H9 (cell line): ENCODE measurements around the gene CENPV. TPM values are rescaled to one million over a fixed set of nuclear protein-coding genes. Genes with fewer than 3 reads are reported as not detected.

Experiments used
- DNase-seq: peaks from one replicate; pipeline ENCODE4 v3.0.0-alpha.2; 2017
- H2AFZ ChIP-seq: one replicate; pipeline ENCODE4 v1.6.1; 2013; ENCODE audit warnings: mild to moderate bottlenecking, low read length, control low read depth, moderate library complexity
- H2AK5ac ChIP-seq: 2 replicates; pipeline ENCODE4 v1.6.1; 2013; ENCODE audit warnings: low read length, control low read depth, mixed read lengths; ENCODE audit not compliant: insufficient read length
- H2BK120ac ChIP-seq: one replicate; pipeline ENCODE4 v1.6.1; 2013; ENCODE audit warnings: low read depth, mild to moderate bottlenecking, low read length, control low read depth, inconsistent platforms; ENCODE audit not compliant: poor library complexity, severe bottlenecking
- H2BK12ac ChIP-seq: 2 replicates; pipeline ENCODE4 v1.6.1; 2013; ENCODE audit warnings: low read length, control low read depth, mixed read lengths, low read depth; ENCODE audit not compliant: insufficient read length
- H2BK15ac ChIP-seq: 2 replicates; pipeline ENCODE4 v1.6.1; 2013; ENCODE audit warnings: low read depth, low read length, control low read depth
- H2BK20ac ChIP-seq: one replicate; pipeline ENCODE4 v1.6.1; 2013; ENCODE audit warnings: low read depth, mild to moderate bottlenecking, low read length, control low read depth, inconsistent platforms; ENCODE audit not compliant: poor library complexity, severe bottlenecking
- H2BK5ac ChIP-seq: 2 replicates; pipeline ENCODE4 v1.6.1; 2013; ENCODE audit warnings: low read length, control low read depth, mixed read lengths; ENCODE audit not compliant: insufficient read length
- H3K14ac ChIP-seq: 2 replicates; pipeline ENCODE4 v1.6.1; 2013; ENCODE audit warnings: low read length, control low read depth; ENCODE audit not compliant: insufficient read depth
- H3K18ac ChIP-seq: 2 replicates; pipeline ENCODE4 v1.6.1; 2013; ENCODE audit warnings: low read depth, mild to moderate bottlenecking, mixed read lengths, low read length, control low read depth; ENCODE audit not compliant: insufficient read length
- H3K23ac ChIP-seq: 2 replicates; pipeline ENCODE4 v1.6.1; 2013; ENCODE audit warnings: low read length, control low read depth, mixed read lengths, low read depth; ENCODE audit not compliant: insufficient read length
- H3K23me2 ChIP-seq: 2 replicates; pipeline ENCODE4 v1.6.1; 2013; ENCODE audit warnings: low read depth, mild to moderate bottlenecking, mixed read lengths, low read length, control low read depth; ENCODE audit not compliant: insufficient read length, poor library complexity, severe bottlenecking
- H3K27ac ChIP-seq: 2 replicates; pipeline ENCODE4 v1.5.1; 2013; ENCODE audit warnings: low read length, control low read depth, mixed read lengths, low read depth; ENCODE audit not compliant: insufficient read length
- H3K27me3 ChIP-seq: 2 replicates; pipeline ENCODE4 v1.6.1; 2013; ENCODE audit warnings: low read length, control low read depth, inconsistent platforms; ENCODE audit not compliant: insufficient read depth
- H3K4ac ChIP-seq: 2 replicates; pipeline ENCODE4 v1.6.1; 2013; ENCODE audit warnings: low read depth, mild to moderate bottlenecking, control low read depth, inconsistent platforms, low read length, moderate library complexity
- H3K4me1 ChIP-seq: 2 replicates; pipeline ENCODE4 v1.6.1; 2013; ENCODE audit warnings: low read length, control low read depth, inconsistent platforms; ENCODE audit not compliant: insufficient read depth
- H3K4me2 ChIP-seq: 2 replicates; pipeline ENCODE4 v1.6.1; 2013; ENCODE audit warnings: low read length, control low read depth, mixed read lengths; ENCODE audit not compliant: insufficient read length, insufficient read depth
- H3K56ac ChIP-seq: 2 replicates; pipeline ENCODE4 v1.6.1; 2013; ENCODE audit warnings: low read depth, mild to moderate bottlenecking, mixed read lengths, low read length, control low read depth; ENCODE audit not compliant: insufficient read length
- H3K79me1 ChIP-seq: 2 replicates; pipeline ENCODE4 v1.6.1; 2013; ENCODE audit warnings: low read depth, mild to moderate bottlenecking, moderate library complexity, low read length, control low read depth, inconsistent platforms; ENCODE audit not compliant: insufficient read depth, poor library complexity, severe bottlenecking
- H3K79me2 ChIP-seq: 2 replicates; pipeline ENCODE4 v1.6.1; 2013; ENCODE audit warnings: low read length, control low read depth, inconsistent platforms; ENCODE audit not compliant: insufficient read depth
- H3K9ac ChIP-seq: 2 replicates; pipeline ENCODE4 v1.6.1; 2013; ENCODE audit warnings: low read length, control low read depth, mixed read lengths; ENCODE audit not compliant: insufficient read length; ENCODE audit errors: extremely low read depth
- H3K9me3 ChIP-seq: one replicate; pipeline ENCODE4 v1.6.1; 2013; ENCODE audit warnings: low read depth, low read length, inconsistent platforms; ENCODE audit not compliant: control insufficient read depth
- H3T11ph ChIP-seq: one replicate; pipeline ENCODE4 v1.6.1; 2013; ENCODE audit warnings: mild to moderate bottlenecking, low read length, control low read depth, inconsistent platforms
- H4K20me1 ChIP-seq: one replicate; pipeline ENCODE4 v1.6.1; 2013; ENCODE audit not compliant: control insufficient read depth, insufficient read length, insufficient read depth
- H4K5ac ChIP-seq: 2 replicates; pipeline ENCODE4 v1.6.1; 2013; ENCODE audit warnings: low read depth, mild to moderate bottlenecking, mixed read lengths, low read length, control low read depth; ENCODE audit not compliant: insufficient read length
- H4K8ac ChIP-seq: replicated peaks from 2 replicates; pipeline ENCODE4 v1.6.1; 2013; ENCODE audit warnings: low read length, control low read depth, mixed read lengths, low read depth; ENCODE audit not compliant: insufficient read length
- H4K91ac ChIP-seq: 2 replicates; pipeline ENCODE4 v1.6.1; 2013; ENCODE audit warnings: low read depth, mild to moderate bottlenecking, moderate library complexity, mixed read lengths, low read length, control low read depth; ENCODE audit not compliant: insufficient read length
- H3K27ac Mint-ChIP-seq, 3 experiments: 2 replicates in 2 of 3; 3 replicates in 1 of 3; pipeline ENCODE4 v1.8.0; 2020 to 2021; ENCODE audit warnings: mixed read lengths in 3 of 3, mild to moderate bottlenecking in 1 of 3, moderate library complexity in 1 of 3
- H3K27me3 Mint-ChIP-seq: 2 replicates; pipeline ENCODE4 v1.8.0; 2021; ENCODE audit warnings: low read depth, mild to moderate bottlenecking, moderate library complexity, mixed read lengths
- H3K36me3 Mint-ChIP-seq, 3 experiments: 2 replicates in 2 of 3; 3 replicates in 1 of 3; pipeline ENCODE4 v1.8.0; 2020 to 2021; ENCODE audit warnings: low read depth in 3 of 3, mixed read lengths in 3 of 3; ENCODE audit not compliant: insufficient read depth in 1 of 3
- H3K4me1 Mint-ChIP-seq, 2 experiments: 2 replicates each; pipeline ENCODE4 v1.8.0; 2020; ENCODE audit warnings: mixed read lengths in 2 of 2
- H3K4me3 Mint-ChIP-seq, 2 experiments: 2 replicates in 1 of 2; 3 replicates in 1 of 2; pipeline ENCODE4 v1.8.0; 2020 to 2021; ENCODE audit warnings: mild to moderate bottlenecking in 2 of 2, mixed read lengths in 2 of 2, moderate library complexity in 1 of 2
- H3K9me3 Mint-ChIP-seq, 2 experiments: 2 replicates in 1 of 2; 3 replicates in 1 of 2; pipeline ENCODE4 v1.8.0; 2020; ENCODE audit warnings: mild to moderate bottlenecking in 2 of 2, mixed read lengths in 2 of 2, moderate library complexity in 1 of 2
- WGBS: extraction: QIAGEN DNeasy Blood & Tissue Kit; methylation state at CpG from one replicate; pipeline ENCODE4 v1.1.7; 2013; ENCODE audit warnings: missing lambda C conversion rate, low lambda C conversion rate, mixed read lengths; ENCODE audit not compliant: insufficient read length; ENCODE audit errors: extremely low coverage; 5-methylcytosine and 5-hydroxymethylcytosine counted together
- total RNA-seq: library from RNA; stranded (reverse); gene quantifications from 2 replicates; pipeline ENCODE4 v1.2.1, GENCODE V29; 2021
- TF ChIP-seq, protein P1 (sequence below): fragments of 200-600 bp; sonication (generic); conservative IDR thresholded peaks from 3 replicates; pipeline ENCODE4 v1.8.0; 2021; ENCODE audit warnings: antibody characterized with exemption, mild to moderate bottlenecking

The CENPV gene
- total RNA-seq, 1 experiment from 2014 or later = 200 TPM

GRCh38 chr17:16338391-16338790 lies 14.9 kb downstream of the CENPV start:
- Histone ChIP-seq H2BK120ac (no peak overlapping the region), H4K8ac (no peak overlapping the region), H3K4me2 (no peak overlapping the region), H4K20me1 (no peaks in the 10 kb centered on the region), H3K18ac (no peak overlapping the region), H2BK20ac (no peak overlapping the region), H2BK5ac (no peak overlapping the region), H3K23me2 (no peaks in the 10 kb centered on the region), H3K79me2 (no peaks in the 10 kb centered on the region), H3K79me1 (no peaks in the 10 kb centered on the region), H3K27me3 (no peaks in the 10 kb centered on the region), H2AFZ (no peak overlapping the region), H3K4ac (no peak overlapping the region), H4K91ac (no peak overlapping the region), H3K9me3 (no peaks in the 10 kb centered on the region), H3K14ac (no peak overlapping the region), H3K27ac (no peak overlapping the region), H2BK12ac (no peak overlapping the region), H3K56ac (no peak overlapping the region), H2AK5ac (no peak overlapping the region), H4K5ac (no peak overlapping the region), H2BK15ac (no peak overlapping the region), H3K23ac (no peak overlapping the region), H3T11ph (no peak overlapping the region), H3K4me1 (no peaks in the 10 kb centered on the region), H3K9ac (no peak overlapping the region)
- Mint-ChIP-seq H3K4me3 (no peak overlapping the region), H3K27me3 (no peaks in the 10 kb centered on the region), H3K9me3 (no peaks in the 10 kb centered on the region; a peak in 1 of 5 replicates), H3K36me3 (peaks cover 12 to 20% (median 15%) of the 10 kb centered on the region in 3 experiments; a peak in 6 of 7 replicates), H3K27ac (no peak overlapping the region), H3K4me1 (0 out of 4 replicates have a peak, but pooled peaks cover 0 to 1% of the 10 kb centered on the region in 2 experiments)
- TF ChIP-seq, protein P1, sequence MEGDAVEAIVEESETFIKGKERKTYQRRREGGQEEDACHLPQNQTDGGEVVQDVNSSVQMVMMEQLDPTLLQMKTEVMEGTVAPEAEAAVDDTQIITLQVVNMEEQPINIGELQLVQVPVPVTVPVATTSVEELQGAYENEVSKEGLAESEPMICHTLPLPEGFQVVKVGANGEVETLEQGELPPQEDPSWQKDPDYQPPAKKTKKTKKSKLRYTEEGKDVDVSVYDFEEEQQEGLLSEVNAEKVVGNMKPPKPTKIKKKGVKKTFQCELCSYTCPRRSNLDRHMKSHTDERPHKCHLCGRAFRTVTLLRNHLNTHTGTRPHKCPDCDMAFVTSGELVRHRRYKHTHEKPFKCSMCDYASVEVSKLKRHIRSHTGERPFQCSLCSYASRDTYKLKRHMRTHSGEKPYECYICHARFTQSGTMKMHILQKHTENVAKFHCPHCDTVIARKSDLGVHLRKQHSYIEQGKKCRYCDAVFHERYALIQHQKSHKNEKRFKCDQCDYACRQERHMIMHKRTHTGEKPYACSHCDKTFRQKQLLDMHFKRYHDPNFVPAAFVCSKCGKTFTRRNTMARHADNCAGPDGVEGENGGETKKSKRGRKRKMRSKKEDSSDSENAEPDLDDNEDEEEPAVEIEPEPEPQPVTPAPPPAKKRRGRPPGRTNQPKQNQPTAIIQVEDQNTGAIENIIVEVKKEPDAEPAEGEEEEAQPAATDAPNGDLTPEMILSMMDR = no peak
- no peak for DNase-seq
- WGBS = no CpG with 5 or more reads among the region's 3 CpGs
